H1 (cell line): ENCODE measurements around the gene RELL2. TPM values are rescaled to one million over a fixed set of nuclear protein-coding genes. Genes with fewer than 3 reads are reported as not detected.

ENCODE experiments used
- CTCF ChIA-PET: fragments of 300-600 bp; sonication (Branson Sonifier 250); formaldehyde crosslinking; loops from one replicate; lab custom pipeline; 2021; ENCODE audit not compliant: partially characterized antibody; lab: Charles Lee
- POLR2A ChIA-PET: fragments of 300-600 bp; sonication (Branson Sonifier 250); formaldehyde crosslinking; loops from one replicate; lab custom pipeline; 2021; ENCODE audit warnings: inconsistent platforms; ENCODE audit not compliant: partially characterized antibody; lab: Charles Lee
- DNase-seq, 2 experiments: peaks; one replicate each; pipeline versions ENCODE4 v3.0.0 to v3.0.0-alpha.2; 2010 to 2022; ENCODE audit warnings: low spot score in 2 of 2, low read depth in 1 of 2, mixed read lengths in 1 of 2
- FAIRE-seq: peaks from 2 replicates; lab custom pipeline; 2011; peaks lifted over from hg19 to GRCh38; lab: Jason Lieb, UNC
- H2AFZ ChIP-seq: 2 replicates; pipeline ENCODE4 v1.8.1; 2012; ENCODE audit warnings: low read length, inconsistent platforms
- H2AK5ac ChIP-seq: 2 replicates; pipeline ENCODE4 v1.6.1; 2013; ENCODE audit warnings: low read depth, low read length
- H2BK120ac ChIP-seq: replicated peaks from 2 replicates; pipeline ENCODE3; 2013; ENCODE audit warnings: low read depth, low read length, inconsistent platforms
- H2BK12ac ChIP-seq: 2 replicates; pipeline ENCODE4 v1.6.1; 2013; ENCODE audit warnings: low read depth, low read length
- H2BK15ac ChIP-seq: 2 replicates; pipeline ENCODE4 v1.6.1; 2013; ENCODE audit warnings: low read length
- H2BK20ac ChIP-seq: 2 replicates; pipeline ENCODE4 v1.6.1; 2013; ENCODE audit warnings: low read length
- H2BK5ac ChIP-seq: 2 replicates; pipeline ENCODE4 v1.6.1; 2013; ENCODE audit warnings: low read depth, low read length
- H3K14ac ChIP-seq: 2 replicates; pipeline ENCODE4 v1.6.1; 2013; ENCODE audit warnings: inconsistent platforms; ENCODE audit not compliant: insufficient read length
- H3K18ac ChIP-seq: 2 replicates; pipeline ENCODE4 v1.6.1; 2013; ENCODE audit warnings: low read length; ENCODE audit errors: extremely low read depth
- H3K23ac ChIP-seq: 2 replicates; pipeline ENCODE4 v1.6.1; 2013; ENCODE audit warnings: inconsistent platforms; ENCODE audit not compliant: insufficient read length
- H3K23me2 ChIP-seq: 2 replicates; pipeline ENCODE4 v1.6.1; 2013; ENCODE audit warnings: low read depth, low read length
- H3K27ac ChIP-seq: 2 replicates; pipeline ENCODE4 v1.6.1; 2011; ENCODE audit warnings: low read depth, low read length, inconsistent platforms
- H3K27me3 ChIP-seq, 4 experiments: replicated peaks in 1 of 4; 1 replicate in 1 of 4; 2 replicates in 3 of 4; pipeline versions ENCODE4 v1.6.1 to v1.8.1; 2011 to 2013; ENCODE audit warnings: low read length in 3 of 4, mild to moderate bottlenecking in 3 of 4, inconsistent platforms in 2 of 4, mixed read lengths in 2 of 4, moderate library complexity in 1 of 4; ENCODE audit not compliant: control insufficient read depth in 3 of 4, insufficient read depth in 3 of 4; ENCODE audit errors: extremely low read depth in 1 of 4
- H3K36me3 ChIP-seq, 4 experiments: 2 replicates each; pipeline versions ENCODE4 v1.6.1 to v1.8.1; 2011 to 2013; ENCODE audit warnings: mild to moderate bottlenecking in 4 of 4, low read length in 3 of 4, moderate library complexity in 2 of 4, control low read depth in 1 of 4, inconsistent platforms in 1 of 4; ENCODE audit not compliant: insufficient read depth in 4 of 4, control insufficient read depth in 2 of 4
- H3K4ac ChIP-seq: replicated peaks from 2 replicates; pipeline ENCODE3; 2013; ENCODE audit warnings: low read length, low read depth, mixed read lengths, inconsistent platforms; ENCODE audit not compliant: insufficient read length
- H3K4me1 ChIP-seq, 4 experiments: replicated peaks in 1 of 4; 1 replicate in 1 of 4; 2 replicates in 3 of 4; pipeline versions ENCODE4 v1.6.1 to v1.8.1; 2011 to 2013; ENCODE audit warnings: low read length in 3 of 4, inconsistent platforms in 2 of 4, mixed read lengths in 1 of 4; ENCODE audit not compliant: insufficient read depth in 4 of 4, control insufficient read depth in 3 of 4
- H3K4me2 ChIP-seq, 2 experiments: 2 replicates each; pipeline versions ENCODE4 v1.6.1 to v1.8.1; 2011 to 2013; ENCODE audit warnings: low read depth in 2 of 2, low read length in 2 of 2, control low read depth in 1 of 2, inconsistent platforms in 1 of 2, mild to moderate bottlenecking in 1 of 2; ENCODE audit not compliant: insufficient read depth in 1 of 2
- H3K4me3 ChIP-seq, 4 experiments: fragments of 200-600, 300-600 bp in 1 of 4; sonication (generic), shearing (Covaris generic), sonication (Bioruptor Twin) in 1 of 4; 2 replicates each; pipeline versions ENCODE4 v1.5.1 to v1.8.1; 2011 to 2016; ENCODE audit warnings: low read length in 4 of 4, low read depth in 3 of 4, control low read depth in 2 of 4, inconsistent platforms in 2 of 4, mild to moderate bottlenecking in 2 of 4, mixed read lengths in 1 of 4, moderate library complexity in 1 of 4; ENCODE audit not compliant: insufficient read depth in 2 of 4; ENCODE audit errors: extremely low read depth in 1 of 4
- H3K56ac ChIP-seq: replicated peaks from 2 replicates; pipeline ENCODE3; 2013; ENCODE audit warnings: low read depth, mild to moderate bottlenecking, mixed read lengths, low read length, inconsistent platforms; ENCODE audit not compliant: insufficient read length
- H3K79me1 ChIP-seq: 2 replicates; pipeline ENCODE4 v1.6.1; 2013; ENCODE audit warnings: low read depth, low read length, control low read depth
- H3K79me2 ChIP-seq, 2 experiments: 2 replicates each; pipeline versions ENCODE4 v1.6.1 to v1.8.1; 2012 to 2013; ENCODE audit warnings: low read length in 2 of 2, mild to moderate bottlenecking in 2 of 2, inconsistent platforms in 1 of 2; ENCODE audit not compliant: insufficient read depth in 2 of 2, control insufficient read depth in 1 of 2
- H3K9ac ChIP-seq, 4 experiments: replicated peaks in 1 of 4; 1 replicate in 1 of 4; 2 replicates in 3 of 4; pipeline versions ENCODE4 v1.6.1 to v1.8.1; 2011 to 2013; ENCODE audit warnings: low read depth in 3 of 4, low read length in 3 of 4, control low read depth in 2 of 4, mild to moderate bottlenecking in 2 of 4, moderate library complexity in 2 of 4, inconsistent platforms in 1 of 4; ENCODE audit errors: extremely low read depth in 1 of 4
- H3K9me3 ChIP-seq, 2 experiments: 2 replicates each; pipeline versions ENCODE4 v1.6.1 to v1.8.1; 2012 to 2013; ENCODE audit warnings: mild to moderate bottlenecking in 2 of 2, moderate library complexity in 2 of 2, control low read depth in 1 of 2, inconsistent platforms in 1 of 2, low read depth in 1 of 2, low read length in 1 of 2, mixed read lengths in 1 of 2; ENCODE audit not compliant: insufficient read depth in 2 of 2
- H4K20me1 ChIP-seq, 2 experiments: replicated peaks in 1 of 2; 2 replicates each; pipeline versions ENCODE3 to v1.8.1; 2011 to 2013; ENCODE audit warnings: inconsistent platforms in 2 of 2, low read length in 2 of 2, mild to moderate bottlenecking in 1 of 2; ENCODE audit not compliant: insufficient read depth in 2 of 2, control insufficient read depth in 1 of 2
- H4K5ac ChIP-seq: 2 replicates; pipeline ENCODE4 v1.6.1; 2013; ENCODE audit warnings: low read length, low read depth, mixed read lengths, inconsistent platforms; ENCODE audit not compliant: insufficient read length
- H4K8ac ChIP-seq: 2 replicates; pipeline ENCODE4 v1.8.0; 2013; ENCODE audit warnings: mild to moderate bottlenecking, moderate library complexity, low read length, inconsistent platforms; ENCODE audit not compliant: insufficient read depth; ENCODE audit errors: extremely low read depth
- H4K91ac ChIP-seq: replicated peaks from 2 replicates; pipeline ENCODE3; 2013; ENCODE audit warnings: low read length, mixed read lengths, inconsistent platforms; ENCODE audit not compliant: insufficient read length
- ASH2L ChIP-seq: fragments of 200-600, 300-600 bp; sonication (generic); IDR thresholded peaks from one replicate; pipeline ENCODE4 v1.7.1; 2017; ENCODE audit warnings: low read length
- BRCA1 ChIP-seq: IDR thresholded peaks from 2 replicates; pipeline ENCODE4 v1.6.1; 2012; ENCODE audit warnings: low read depth, low read length, improper control_type of control experiment
- CBX8 ChIP-seq: fragments of 300-800, 300-1000 bp; sonication (generic); IDR thresholded peaks from 2 replicates; pipeline ENCODE4 v1.7.1; 2016; ENCODE audit warnings: low read depth, low read length, borderline replicate concordance
- CHD2 ChIP-seq: IDR thresholded peaks from 2 replicates; pipeline ENCODE4 v1.6.1; 2012; ENCODE audit warnings: low read length, improper control_type of control experiment
- E2F6 ChIP-seq: IDR thresholded peaks from 2 replicates; pipeline ENCODE4 v1.6.1; 2012; ENCODE audit warnings: inconsistent platforms
- HDAC6 ChIP-seq: IDR thresholded peaks from one replicate; pipeline ENCODE4 v1.7.1; 2012; ENCODE audit warnings: low read depth, mild to moderate bottlenecking, inconsistent platforms, low read length, moderate library complexity
- JUND ChIP-seq: IDR thresholded peaks from 2 replicates; pipeline ENCODE4 v1.6.1; 2011; ENCODE audit warnings: mild to moderate bottlenecking, improper control_type of control experiment, low read length
- RAD21 ChIP-seq, 2 experiments: IDR thresholded peaks in 1 of 2; conservative IDR thresholded peaks in 1 of 2; 2 replicates each; pipeline ENCODE4 v1.6.1; 2011; ENCODE audit warnings: low read depth in 2 of 2, low read length in 2 of 2, improper control_type of control experiment in 1 of 2, inconsistent platforms in 1 of 2, mild to moderate bottlenecking in 1 of 2, moderate library complexity in 1 of 2
- RBBP5 ChIP-seq: IDR thresholded peaks from 2 replicates; pipeline ENCODE4 v1.7.1; 2012; ENCODE audit warnings: low read depth, mild to moderate bottlenecking, inconsistent platforms, low read length, moderate library complexity, borderline replicate concordance
- SIN3A ChIP-seq, 2 experiments: IDR thresholded peaks in 1 of 2; conservative IDR thresholded peaks in 1 of 2; 2 replicates each; pipeline ENCODE4 v1.6.1; 2011 to 2012; ENCODE audit warnings: low read length in 2 of 2, improper control_type of control experiment in 1 of 2, low read depth in 1 of 2, mild to moderate bottlenecking in 1 of 2
- TAF1 ChIP-seq: IDR thresholded peaks from 2 replicates; pipeline ENCODE4 v1.6.1; 2011; ENCODE audit warnings: mild to moderate bottlenecking, low read depth, low read length
- ZNF274 ChIP-seq: IDR thresholded peaks from 2 replicates; pipeline ENCODE4 v1.7.0; 2012; ENCODE audit warnings: low read length, borderline replicate concordance; ENCODE audit errors: extremely low read depth
- WGBS, 2 experiments: shearing (Covaris generic) in 1 of 2; methylation state at CpG; one replicate each; pipeline versions ENCODE4 v1.1.6 to v1.1.7; 2013 to 2015; ENCODE audit warnings: low lambda C conversion rate in 2 of 2, mixed read lengths in 2 of 2, inconsistent platforms in 1 of 2, low coverage in 1 of 2, missing lambda C conversion rate in 1 of 2; ENCODE audit not compliant: insufficient replicate concordance in 2 of 2, insufficient coverage in 1 of 2, insufficient read length in 1 of 2; ENCODE audit errors: extremely low coverage in 1 of 2, missing lambda C conversion rate in 1 of 2; 5-methylcytosine and 5-hydroxymethylcytosine counted together
- polyA plus RNA-seq, 7 experiments: library from polyadenylated mRNA; depleted of rRNA in 3 of 7; stranded (reverse) in 5 of 7; unstranded in 2 of 7; fragments of >200 nt in 5 of 7; fragments of 200-250 nt in 2 of 7; gene quantifications; 1 replicate in 5 of 7; 2 replicates in 1 of 7; 4 replicates in 1 of 7; pipeline versions ENCODE4 v1.2.1 to v1.2.3, GENCODE V29; 2011 to 2013; ENCODE audit warnings: missing spikeins in 2 of 7, mixed read lengths in 2 of 7
- total RNA-seq: library from RNA; stranded (reverse); fragmentation: NEBNext Ultra II Directional; extraction: Animal tissue kit (Norgen Biotek cat#: 25700); gene quantifications from 2 replicates; pipeline ENCODE4 v1.2.1, GENCODE V29; 2021

The RELL2 gene
- total and polyA plus RNA-seq, 2 of the 8 experiments (the other 6 are each of a cell fraction or from before 2014, with no cell fraction given), result 18.6 to 23.7 TPM

DNA sequence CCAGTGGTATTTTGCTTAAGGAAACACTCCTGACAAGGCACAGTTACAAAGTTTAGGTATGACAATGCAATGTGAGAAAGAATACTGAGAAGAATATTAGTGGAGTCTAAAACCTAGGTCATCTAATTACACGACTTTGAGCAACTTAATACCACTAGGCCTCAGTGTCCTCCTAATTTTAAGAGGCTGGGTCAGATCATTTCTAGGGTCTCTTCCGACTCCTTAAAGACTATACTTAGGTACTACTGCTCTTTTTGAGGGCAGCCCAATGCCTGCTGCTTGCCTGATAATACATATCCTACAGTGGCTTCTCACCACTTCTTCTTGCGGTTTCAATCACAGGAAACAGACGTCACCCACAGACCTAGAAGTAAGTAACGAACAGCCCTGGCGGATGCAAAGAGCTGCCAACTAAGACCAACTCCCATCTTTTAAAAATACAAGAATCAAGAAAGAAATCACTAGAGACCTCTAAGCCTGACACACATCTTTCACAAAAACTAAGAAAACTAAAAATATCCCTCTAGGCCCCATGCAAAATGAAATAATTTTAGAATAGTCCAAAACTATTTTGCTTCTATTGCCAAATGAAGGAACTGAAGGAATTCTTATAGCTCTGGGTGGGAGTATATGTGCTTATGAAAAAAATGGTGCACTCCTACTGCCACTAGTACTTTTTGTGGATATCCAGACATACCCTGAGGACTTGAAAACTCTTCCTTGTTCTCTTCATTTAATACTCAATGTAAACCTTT lies 31.1 kb upstream of the RELL2 start:
- POLR2A ChIA-PET, result interaction anchor here (7.9 kb wide), 1 partner anchor 11 kb away, joined by 55 read pairs; the partner anchor contains the start of gene DIAPH1
- Histone ChIP-seq H3K23me2 (no peaks in the 10 kb centered on the region), H3K9me3 (no peaks in the 10 kb centered on the region), H3K79me1 (peaks cover 7% of the 10 kb centered on the region), H3K23ac (no peak overlapping the region), H3K27ac (no peak overlapping the region), H3K79me2 (peaks cover 9 to 92% of the 10 kb centered on the region in 2 experiments; a peak in 3 of 4 replicates), H4K5ac (no peak overlapping the region), H2BK120ac (no peak overlapping the region), H3K36me3 (no peaks in the 10 kb centered on the region), H4K91ac (no peak overlapping the region), H3K4me2 (no peak overlapping the region), H3K18ac (no peak overlapping the region), H3K4me3 (no peak overlapping the region), H2BK5ac (no peak overlapping the region), H2BK12ac (no peak overlapping the region), H3K56ac (no peak overlapping the region), H2AFZ (no peak overlapping the region), H3K4me1 (no peaks in the 10 kb centered on the region; a peak in 1 of 7 replicates), H3K9ac (no peak overlapping the region), H2AK5ac (no peak overlapping the region), H2BK20ac (no peak overlapping the region), H4K20me1 (peaks cover 4 to 7% of the 10 kb centered on the region in 2 experiments), H3K4ac (no peak overlapping the region), H2BK15ac (no peak overlapping the region), H4K8ac (no peak overlapping the region), H3K27me3 (no peaks in the 10 kb centered on the region), H3K14ac (no peak overlapping the region)
- WGBS, 2 experiments, result 88% methylated on average over 6 of the region's 6 CpGs; no CpG with 5 or more reads in 1 of the 2 experiments
- DNase-seq (no peak), FAIRE-seq (no peak)
- CTCF ChIA-PET, result no interaction called here
- TF ChIP-seq SIN3A (conservative IDR thresholded peaks at IDR 0.05 in 1 of 2, IDR thresholded peaks at IDR 0.05 in 1 of 2; ENCODE audit: low read depth in 1 of 2, low read length in 2 of 2) (no peak), TAF1 (no peak), BRCA1 (no peak), CHD2 (no peak), E2F6 (no peak), HDAC6 (no peak), RAD21 (IDR thresholded peaks at IDR 0.05 in 1 of 2, conservative IDR thresholded peaks at IDR 0.05 in 1 of 2; ENCODE audit: low read depth in 2 of 2, low read length in 2 of 2) (no peak), RBBP5 (no peak), JUND (no peak), CBX8 (no peak), ZNF274 (no peak), ASH2L (no peak)
